ENCODE results near the gene LGR4. TPM values are rescaled to one million over a fixed set of nuclear protein-coding genes. Genes with fewer than 3 reads are reported as not detected.
"Not testable (repeated sequence)": the region's sequence is repeated elsewhere in the genome, so short reads cannot be mapped to it uniquely, and the experiment has no call there.

LGR4 gene, protein sequence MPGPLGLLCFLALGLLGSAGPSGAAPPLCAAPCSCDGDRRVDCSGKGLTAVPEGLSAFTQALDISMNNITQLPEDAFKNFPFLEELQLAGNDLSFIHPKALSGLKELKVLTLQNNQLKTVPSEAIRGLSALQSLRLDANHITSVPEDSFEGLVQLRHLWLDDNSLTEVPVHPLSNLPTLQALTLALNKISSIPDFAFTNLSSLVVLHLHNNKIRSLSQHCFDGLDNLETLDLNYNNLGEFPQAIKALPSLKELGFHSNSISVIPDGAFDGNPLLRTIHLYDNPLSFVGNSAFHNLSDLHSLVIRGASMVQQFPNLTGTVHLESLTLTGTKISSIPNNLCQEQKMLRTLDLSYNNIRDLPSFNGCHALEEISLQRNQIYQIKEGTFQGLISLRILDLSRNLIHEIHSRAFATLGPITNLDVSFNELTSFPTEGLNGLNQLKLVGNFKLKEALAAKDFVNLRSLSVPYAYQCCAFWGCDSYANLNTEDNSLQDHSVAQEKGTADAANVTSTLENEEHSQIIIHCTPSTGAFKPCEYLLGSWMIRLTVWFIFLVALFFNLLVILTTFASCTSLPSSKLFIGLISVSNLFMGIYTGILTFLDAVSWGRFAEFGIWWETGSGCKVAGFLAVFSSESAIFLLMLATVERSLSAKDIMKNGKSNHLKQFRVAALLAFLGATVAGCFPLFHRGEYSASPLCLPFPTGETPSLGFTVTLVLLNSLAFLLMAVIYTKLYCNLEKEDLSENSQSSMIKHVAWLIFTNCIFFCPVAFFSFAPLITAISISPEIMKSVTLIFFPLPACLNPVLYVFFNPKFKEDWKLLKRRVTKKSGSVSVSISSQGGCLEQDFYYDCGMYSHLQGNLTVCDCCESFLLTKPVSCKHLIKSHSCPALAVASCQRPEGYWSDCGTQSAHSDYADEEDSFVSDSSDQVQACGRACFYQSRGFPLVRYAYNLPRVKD
- total RNA-seq, result 100 to 1,000 TPM in 3 of 4 donors, 10 to 100 TPM in 1; 28.7 to 165 (median 120) TPM

DNA sequence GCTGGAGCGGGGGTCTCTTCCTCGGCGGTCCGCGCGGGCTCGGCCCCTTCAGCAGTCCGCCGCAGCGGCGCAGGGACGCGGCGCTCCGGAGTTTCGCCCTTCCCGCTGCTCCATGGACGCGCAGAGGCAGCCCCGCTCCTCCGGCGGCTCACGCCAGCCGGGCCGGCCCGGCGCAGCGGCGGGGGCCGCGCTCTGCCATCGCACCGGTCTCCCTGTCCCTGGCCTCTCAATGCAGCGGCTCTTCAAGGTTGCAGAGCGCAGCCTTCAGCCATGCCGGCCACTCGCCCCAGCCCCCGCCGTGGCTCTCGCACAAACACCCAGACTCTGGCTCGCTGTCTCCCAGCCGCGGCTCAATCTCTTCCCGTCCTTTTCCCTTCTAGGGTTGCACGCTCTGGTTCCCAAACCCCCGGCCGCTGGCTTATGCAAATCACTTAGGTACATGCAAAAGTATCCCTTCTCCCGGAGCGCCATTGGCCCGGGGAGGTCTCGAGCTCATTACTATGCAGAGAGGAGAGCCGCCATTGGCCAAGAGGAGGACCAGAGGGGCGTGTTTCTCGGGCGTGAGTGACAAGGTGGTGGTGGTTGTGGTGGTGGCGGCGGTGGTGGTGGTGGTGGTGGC lies at the start of gene LGR4:
TSS of gene LGR4 (minus strand) at position 393 of the 619 bp plus-strand sequence. CDS start 488 bp downstream, outside the sequence.
- H3K27me3 ChIP-seq, result no peaks in the 10 kb centered on the region
- TF ChIP-seq POLR2A (IDR thresholded peaks at IDR 0.05) (peak; percentile 91), POLR2AphosphoS5 (IDR thresholded peaks at IDR 0.05) (peak; percentile 94 to 97 (median 95))
- TF ChIP-seq, protein P1, sequence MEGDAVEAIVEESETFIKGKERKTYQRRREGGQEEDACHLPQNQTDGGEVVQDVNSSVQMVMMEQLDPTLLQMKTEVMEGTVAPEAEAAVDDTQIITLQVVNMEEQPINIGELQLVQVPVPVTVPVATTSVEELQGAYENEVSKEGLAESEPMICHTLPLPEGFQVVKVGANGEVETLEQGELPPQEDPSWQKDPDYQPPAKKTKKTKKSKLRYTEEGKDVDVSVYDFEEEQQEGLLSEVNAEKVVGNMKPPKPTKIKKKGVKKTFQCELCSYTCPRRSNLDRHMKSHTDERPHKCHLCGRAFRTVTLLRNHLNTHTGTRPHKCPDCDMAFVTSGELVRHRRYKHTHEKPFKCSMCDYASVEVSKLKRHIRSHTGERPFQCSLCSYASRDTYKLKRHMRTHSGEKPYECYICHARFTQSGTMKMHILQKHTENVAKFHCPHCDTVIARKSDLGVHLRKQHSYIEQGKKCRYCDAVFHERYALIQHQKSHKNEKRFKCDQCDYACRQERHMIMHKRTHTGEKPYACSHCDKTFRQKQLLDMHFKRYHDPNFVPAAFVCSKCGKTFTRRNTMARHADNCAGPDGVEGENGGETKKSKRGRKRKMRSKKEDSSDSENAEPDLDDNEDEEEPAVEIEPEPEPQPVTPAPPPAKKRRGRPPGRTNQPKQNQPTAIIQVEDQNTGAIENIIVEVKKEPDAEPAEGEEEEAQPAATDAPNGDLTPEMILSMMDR (IDR thresholded peaks at IDR 0.05), result no peak
- H3K4me3 ChIP-seq, result peak within 1 kb of the TSS; percentile 51 to 93 (median 83)
- WGBS, 2 donors (ENCODE audit: low coverage in 1 of 2), result 0% methylated on average over 46 of the region's 57 CpGs; no CpG with 5 or more reads in 1 of the 2 donors
- no peaks in the 10 kb centered on the region for H3K36me3 ChIP-seq
- intact Hi-C loops (cut with DNase I; ENCODE audit: low total_unique reads) (no loop called here), in situ Hi-C loops (cut with MboI; ENCODE audit: low pct_ligation_motif_present in 1 of 4, low pct_unique_long_range_greater_than_20kb in 1 of 4, low sequenced_read_pairs in 3 of 4) (loop anchor here in 2 of 4 donors (10.0 to 25.0 kb wide), 2 partner anchors 88 to 110 kb away; partner anchors contain the start of gene CCDC34 (in 1 of the 2))
- no peaks in the 10 kb centered on the region for H3K9me3 ChIP-seq
- DNase-seq, result peak; percentile 95
- peak within 1 kb of the TSS; percentile 92 to 97 (median 94) for H3K27ac ChIP-seq
- peaks cover 0 to 29% (median 15%) of the 10 kb centered on the region in 4 donors for H3K4me1 ChIP-seq

DNA sequence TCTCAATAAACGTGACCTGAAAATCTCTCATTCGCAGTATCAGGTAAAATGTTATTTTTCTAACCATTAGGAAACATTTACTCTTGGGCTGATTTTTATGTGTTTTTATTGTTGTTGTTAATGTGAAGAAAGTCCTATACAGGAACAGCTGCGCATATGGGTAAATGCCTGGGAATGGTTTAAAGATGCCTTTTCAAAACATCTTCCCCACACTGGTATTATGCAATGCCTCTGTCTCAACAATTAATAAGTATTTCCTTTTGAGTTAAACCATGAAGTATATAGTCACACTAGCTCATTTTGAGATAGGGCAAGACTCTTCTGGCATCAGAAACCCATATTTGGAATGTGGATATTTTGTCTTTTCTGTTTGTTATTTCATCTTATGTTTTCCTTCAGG lies 47.6 kb upstream of the LGR4 start:
- 88 to 95% methylated on average over 3 of the region's 3 CpGs for WGBS, 2 donors (ENCODE audit: low coverage in 1 of 2)
- in situ Hi-C loops (cut with MboI; ENCODE audit: low pct_ligation_motif_present in 1 of 4, low pct_unique_long_range_greater_than_20kb in 1 of 4, low sequenced_read_pairs in 3 of 4) (no loop called here), intact Hi-C loops (cut with DNase I; ENCODE audit: low total_unique reads) (no loop called here)
- H3K9me3 ChIP-seq, result no peaks in the 10 kb centered on the region
- no peaks in the 10 kb centered on the region for H3K27me3 ChIP-seq
- H3K27ac ChIP-seq, result no peak overlapping the region
- DNase-seq, result no peak
- TF ChIP-seq POLR2AphosphoS5 (IDR thresholded peaks at IDR 0.05) (no peak), POLR2A (IDR thresholded peaks at IDR 0.05) (no peak), EP300 (IDR thresholded peaks at IDR 0.05; ENCODE audit: low read depth) (no peak)
- TF ChIP-seq, protein P1 (IDR thresholded peaks at IDR 0.05), result no peak
- no peak overlapping the region for H3K4me3 ChIP-seq
- no peaks in the 10 kb centered on the region for H3K36me3 ChIP-seq
- no peaks in the 10 kb centered on the region for H3K4me1 ChIP-seq

DNA sequence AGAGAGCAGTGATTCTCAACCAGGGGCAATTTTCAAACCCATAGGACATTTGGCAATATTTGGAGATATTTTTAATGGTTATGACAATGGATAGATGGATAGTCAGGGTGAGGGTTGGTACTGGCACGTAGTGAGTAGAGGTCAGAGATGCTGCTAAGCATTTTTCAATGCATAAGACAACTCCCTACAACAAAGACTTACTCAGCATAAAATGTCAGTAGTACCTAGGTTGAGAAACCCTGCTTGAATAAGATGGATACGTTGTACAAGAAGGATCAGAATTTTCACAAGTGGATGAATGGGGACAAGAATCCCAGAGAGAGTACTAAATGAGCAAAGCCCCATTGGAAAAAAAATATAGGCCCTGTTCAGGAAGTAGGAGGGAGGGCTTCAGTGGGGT lies 45.9 kb upstream of the LGR4 start:
- 73 to 91% methylated on average over 1 to 2 of the region's 2 CpGs for WGBS, 2 donors (ENCODE audit: low coverage in 1 of 2)
- Histone ChIP-seq H3K4me3 (no peak overlapping the region), H3K27me3 (no peaks in the 10 kb centered on the region), H3K27ac (no peak overlapping the region), H3K9me3 (no peaks in the 10 kb centered on the region), H3K36me3 (no peaks in the 10 kb centered on the region), H3K4me1 (no peaks in the 10 kb centered on the region)
- intact Hi-C loops (cut with DNase I; ENCODE audit: low total_unique reads) (no loop called here), in situ Hi-C loops (cut with MboI; ENCODE audit: low pct_ligation_motif_present in 1 of 4, low pct_unique_long_range_greater_than_20kb in 1 of 4, low sequenced_read_pairs in 3 of 4) (no loop called here)
- DNase-seq, result no peak
- TF ChIP-seq POLR2A (IDR thresholded peaks at IDR 0.05), result no peak
- no peak for TF ChIP-seq EP300 (IDR thresholded peaks at IDR 0.05; ENCODE audit: low read depth)
- no peak for TF ChIP-seq POLR2AphosphoS5 (IDR thresholded peaks at IDR 0.05)
- TF ChIP-seq, protein P1 (IDR thresholded peaks at IDR 0.05), result no peak

DNA sequence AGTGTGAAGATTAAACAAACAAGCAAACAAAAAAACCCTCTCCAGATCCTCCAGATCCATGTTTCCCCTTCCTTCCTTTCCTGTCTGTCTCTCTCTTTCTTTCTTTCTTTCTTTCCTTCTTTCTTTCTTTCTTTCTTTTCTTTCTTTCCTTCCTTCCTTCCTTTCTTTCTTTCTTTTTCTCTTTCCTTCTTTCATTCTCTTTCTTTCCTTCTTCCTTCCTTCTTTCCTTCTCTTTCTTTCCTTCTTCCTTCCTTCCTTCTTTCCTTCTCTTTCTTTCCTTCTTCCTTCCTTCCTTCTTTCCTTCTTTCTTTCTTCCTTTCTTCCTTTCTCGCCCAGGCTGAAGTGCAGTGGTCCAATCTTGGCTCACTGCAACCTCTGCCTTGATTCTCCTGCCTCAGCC lies 44.9 kb upstream of the LGR4 start:
- intact Hi-C loops (cut with DNase I; ENCODE audit: low total_unique reads); H3K27ac ChIP-seq; H3K4me1 ChIP-seq; H3K27me3 ChIP-seq; H3K36me3 ChIP-seq; H3K9me3 ChIP-seq; DNase-seq; in situ Hi-C loops (cut with MboI; ENCODE audit: low pct_ligation_motif_present in 1 of 4, low pct_unique_long_range_greater_than_20kb in 1 of 4, low sequenced_read_pairs in 3 of 4); H3K4me3 ChIP-seq: not testable (repeated sequence)
- 85 to 88% methylated on average over 1 of the region's 1 CpG for WGBS, 2 donors (ENCODE audit: low coverage in 1 of 2)
